Hepatic stellate cell (primary cell): ENCODE measurements around the gene FBXW10.
"Not testable (repeated sequence)": the region's sequence is repeated elsewhere in the genome, so short reads cannot be mapped to it uniquely, and the experiment has no call there.

Experiments used
- DNase-seq: peaks from one replicate; pipeline ENCODE4 v3.0.0; 2011; ENCODE audit warnings: low spot score

Gene FBXW10, protein sequence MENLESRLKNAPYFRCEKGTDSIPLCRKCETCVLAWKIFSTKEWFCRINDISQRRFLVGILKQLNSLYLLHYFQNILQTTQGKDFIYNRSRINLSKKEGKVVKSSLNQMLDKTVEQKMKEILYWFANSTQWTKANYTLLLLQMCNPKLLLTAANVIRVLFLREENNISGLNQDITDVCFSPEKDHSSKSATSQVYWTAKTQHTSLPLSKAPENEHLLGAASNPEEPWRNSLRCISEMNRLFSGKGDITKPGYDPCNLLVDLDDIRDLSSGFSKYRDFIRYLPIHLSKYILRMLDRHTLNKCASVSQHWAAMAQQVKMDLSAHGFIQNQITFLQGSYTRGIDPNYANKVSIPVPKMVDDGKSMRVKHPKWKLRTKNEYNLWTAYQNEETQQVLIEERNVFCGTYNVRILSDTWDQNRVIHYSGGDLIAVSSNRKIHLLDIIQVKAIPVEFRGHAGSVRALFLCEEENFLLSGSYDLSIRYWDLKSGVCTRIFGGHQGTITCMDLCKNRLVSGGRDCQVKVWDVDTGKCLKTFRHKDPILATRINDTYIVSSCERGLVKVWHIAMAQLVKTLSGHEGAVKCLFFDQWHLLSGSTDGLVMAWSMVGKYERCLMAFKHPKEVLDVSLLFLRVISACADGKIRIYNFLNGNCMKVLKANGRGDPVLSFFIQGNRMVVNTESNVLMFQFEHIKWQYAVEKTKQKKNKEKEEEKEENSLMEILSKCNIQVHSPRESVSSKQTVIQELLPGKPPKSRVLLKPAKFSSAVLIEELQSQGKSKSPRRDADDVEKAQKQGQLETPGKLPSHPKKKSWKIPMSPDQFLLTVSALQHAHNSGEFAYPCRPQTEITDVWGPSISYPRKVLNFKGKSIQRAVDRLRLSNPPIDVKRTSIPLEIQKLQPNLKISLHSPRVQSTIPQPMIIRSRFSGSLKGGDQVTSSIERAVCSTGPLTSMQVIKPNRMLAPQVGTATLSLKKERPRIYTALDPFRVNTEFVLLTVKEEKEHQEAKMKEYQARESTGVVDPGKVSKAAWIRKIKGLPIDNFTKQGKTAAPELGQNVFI

DNA sequence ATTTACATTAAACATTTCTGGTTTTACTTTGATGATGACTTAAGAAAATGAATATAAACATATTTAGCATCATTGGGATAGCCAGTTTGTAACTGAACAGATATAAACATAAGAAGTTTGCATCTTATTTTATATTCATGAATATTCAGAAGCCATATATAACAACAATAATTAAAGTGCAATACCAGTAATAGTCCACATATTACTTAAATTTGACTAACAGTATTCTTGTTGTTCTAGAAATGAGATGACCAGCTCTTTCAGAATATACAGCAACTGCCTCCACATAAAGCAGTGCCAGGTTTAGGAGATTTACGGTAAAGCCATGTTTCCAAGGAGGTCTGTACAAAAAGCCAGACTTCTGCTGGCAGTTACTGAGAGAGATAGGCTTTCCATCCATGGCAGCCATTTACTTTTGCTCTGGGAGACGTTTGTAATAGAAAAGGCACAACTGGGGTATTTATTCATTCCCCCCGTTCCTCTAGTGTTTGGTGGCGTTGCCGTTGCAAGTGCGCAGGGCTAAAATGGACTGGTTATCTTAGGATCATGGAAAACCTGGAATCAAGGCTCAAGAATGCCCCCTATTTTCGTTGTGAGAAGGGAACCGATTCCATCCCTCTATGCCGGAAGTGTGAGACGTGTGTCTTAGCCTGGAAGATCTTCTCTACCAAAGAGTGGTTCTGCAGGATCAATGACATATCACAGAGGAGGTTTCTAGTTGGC is at the start of gene FBXW10:
TSS of gene FBXW10 (plus strand) at position 356 of the 723 bp plus-strand sequence. CDS start at position 547, 191 bp downstream.
- not testable (repeated sequence) for DNase-seq

DNA sequence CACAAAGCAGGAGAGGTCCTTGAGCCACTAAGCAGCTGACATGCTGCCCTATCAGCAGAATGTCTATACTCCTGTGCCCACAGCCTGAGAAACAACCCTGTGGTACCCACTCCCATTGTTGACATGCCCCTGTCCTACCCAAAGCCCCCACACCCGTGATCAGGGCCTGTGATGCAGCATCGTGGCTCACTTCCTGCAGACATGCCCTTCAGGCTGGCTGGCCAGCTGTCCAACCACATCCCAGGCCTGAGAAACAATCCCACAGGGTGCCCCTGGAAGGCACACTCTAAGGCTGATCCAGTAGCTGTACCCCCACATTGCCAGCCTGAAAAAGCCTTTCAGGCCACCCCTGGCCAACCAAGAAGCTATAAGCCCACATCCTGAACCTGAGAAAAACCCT is 48.7 kb upstream of the FBXW10 start:
- not testable (repeated sequence) for DNase-seq

DNA sequence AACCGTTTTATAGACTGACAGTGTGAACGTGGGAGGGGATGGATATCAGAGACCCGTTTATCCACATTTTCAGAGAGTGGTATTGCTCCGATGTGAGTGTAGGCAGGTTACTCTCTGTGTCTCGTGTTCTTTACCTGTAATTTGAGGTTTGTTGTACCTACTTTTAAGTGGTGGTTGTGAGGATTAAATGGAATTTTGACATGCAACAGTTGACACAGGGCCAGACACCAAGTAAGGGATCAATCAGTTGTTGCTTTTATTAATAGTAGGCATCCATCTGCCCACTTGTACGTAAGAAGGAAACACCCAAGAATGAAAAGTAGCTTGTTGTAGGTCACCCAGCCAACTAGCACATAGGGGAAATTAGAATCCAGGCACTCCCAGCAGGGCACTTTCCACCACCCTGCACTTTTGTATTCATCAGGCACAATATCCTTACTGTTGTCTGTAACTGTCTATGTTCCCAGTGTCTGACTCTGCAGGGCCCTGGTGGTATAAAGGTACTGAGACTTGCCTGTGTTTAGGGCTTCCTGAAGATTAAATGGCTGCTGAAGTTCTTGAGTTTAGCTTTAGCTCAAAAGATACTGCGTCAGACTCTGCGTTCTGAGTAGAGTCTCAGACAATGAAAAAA is 45.3 kb upstream of the FBXW10 start:
- DNase-seq = not testable (repeated sequence)

DNA sequence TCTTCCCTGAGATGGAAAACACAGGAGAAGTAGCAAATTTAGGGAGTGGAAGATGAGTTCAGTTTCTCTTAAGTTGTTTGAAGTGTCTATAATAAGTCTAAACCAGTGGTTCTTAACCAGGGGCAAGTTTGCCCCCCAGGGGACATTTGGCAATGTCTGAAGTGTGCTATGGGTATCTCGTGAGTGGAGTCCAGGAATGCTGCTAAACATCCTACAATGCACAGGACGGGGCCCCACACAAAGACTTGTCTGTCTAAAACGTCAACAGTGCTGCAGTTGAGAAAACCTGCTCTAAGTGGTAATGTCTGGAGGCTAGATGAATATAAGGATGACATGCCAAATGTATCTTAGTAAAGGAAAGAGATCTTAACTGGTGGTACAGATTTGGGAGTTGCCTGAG is 37.9 kb upstream of the FBXW10 start:
- DNase-seq = not testable (repeated sequence)

DNA sequence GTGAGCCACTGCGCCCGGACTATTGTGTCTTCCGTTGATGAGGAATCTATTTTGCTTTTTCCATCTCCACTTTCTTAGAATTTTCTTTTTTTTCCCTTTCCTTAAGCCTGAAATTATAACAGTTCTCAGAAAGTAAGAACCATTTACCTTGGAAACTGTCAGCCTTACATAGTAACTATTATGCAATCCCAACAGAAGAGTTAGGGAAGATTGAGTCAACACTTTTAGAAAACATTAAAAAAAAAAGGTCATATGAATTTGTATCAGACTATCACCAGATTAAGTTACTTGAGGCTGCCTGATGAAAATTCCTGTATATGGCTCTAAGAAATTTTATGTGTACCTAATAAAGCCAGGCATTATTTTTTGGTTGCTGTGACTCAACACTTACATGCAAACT is 35.6 kb upstream of the FBXW10 start:
- DNase-seq = not testable (repeated sequence)

DNA sequence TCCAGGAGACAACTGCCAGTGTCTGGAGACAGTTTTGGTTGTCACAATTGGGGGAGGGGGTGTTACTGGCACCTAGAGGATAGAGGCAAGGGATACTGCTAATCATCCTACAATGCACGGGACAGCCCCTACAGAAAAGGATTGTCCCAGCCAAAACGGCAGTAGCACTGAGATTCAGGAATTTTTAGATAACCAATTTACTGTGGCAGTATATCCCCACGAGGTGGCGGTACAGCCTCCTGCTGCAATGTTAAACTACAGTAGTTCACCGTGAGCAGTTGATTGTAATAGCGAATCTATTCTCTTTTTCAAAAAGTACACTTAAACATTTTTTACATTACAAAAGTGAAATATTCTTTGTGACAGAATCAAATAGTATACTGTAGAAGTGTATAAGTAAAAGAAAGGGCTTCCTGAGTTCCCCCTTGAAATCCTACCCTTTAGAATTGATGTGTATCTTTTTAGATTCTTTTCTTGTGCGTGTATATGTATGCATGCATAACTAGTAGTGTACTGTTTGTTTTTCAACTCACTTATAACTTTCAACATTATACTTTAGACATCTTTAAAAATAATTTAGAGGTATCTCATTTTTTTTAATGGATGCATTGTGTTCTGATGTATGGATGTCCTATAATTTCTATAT is 31.4 kb upstream of the FBXW10 start:
- not testable (repeated sequence) for DNase-seq

DNA sequence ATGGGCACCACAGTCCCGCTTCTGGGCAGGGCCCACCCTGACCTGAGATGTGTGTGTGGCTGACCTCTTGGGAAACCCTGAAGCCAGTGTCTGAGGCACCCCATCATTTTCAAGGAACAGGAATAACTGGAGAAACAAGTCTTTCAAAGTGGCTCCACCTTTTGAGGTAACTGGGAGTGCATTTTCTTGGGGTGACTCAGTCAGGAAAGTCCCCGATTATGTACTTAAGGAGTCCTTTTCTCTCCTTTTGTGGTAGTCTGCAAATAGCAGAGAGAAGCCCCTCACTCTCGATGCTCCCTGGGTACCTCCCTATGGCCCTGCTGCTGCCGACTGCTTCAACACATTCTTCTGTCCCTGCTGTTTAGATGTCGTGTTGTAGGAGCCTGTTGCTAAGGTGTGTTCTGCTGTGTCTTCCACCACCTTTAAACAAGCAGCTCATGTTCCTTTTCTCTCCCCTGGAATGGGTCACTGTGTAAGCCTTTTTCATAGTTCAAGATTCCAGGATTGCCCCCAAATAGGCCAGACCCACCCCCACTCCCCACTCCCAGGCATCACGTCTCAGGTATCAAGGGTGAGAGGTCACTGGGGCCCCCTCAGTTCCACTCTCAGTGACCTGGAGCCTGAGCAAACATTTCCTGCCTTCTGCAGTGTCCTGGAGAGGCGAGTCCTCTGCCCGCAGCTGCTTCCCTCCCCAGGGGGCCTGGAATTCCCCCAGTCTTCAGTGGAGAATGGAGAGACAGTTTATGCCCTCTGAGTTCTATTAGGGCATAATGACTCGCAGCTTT is 25.0 kb upstream of the FBXW10 start:
- not testable (repeated sequence) for DNase-seq

DNA sequence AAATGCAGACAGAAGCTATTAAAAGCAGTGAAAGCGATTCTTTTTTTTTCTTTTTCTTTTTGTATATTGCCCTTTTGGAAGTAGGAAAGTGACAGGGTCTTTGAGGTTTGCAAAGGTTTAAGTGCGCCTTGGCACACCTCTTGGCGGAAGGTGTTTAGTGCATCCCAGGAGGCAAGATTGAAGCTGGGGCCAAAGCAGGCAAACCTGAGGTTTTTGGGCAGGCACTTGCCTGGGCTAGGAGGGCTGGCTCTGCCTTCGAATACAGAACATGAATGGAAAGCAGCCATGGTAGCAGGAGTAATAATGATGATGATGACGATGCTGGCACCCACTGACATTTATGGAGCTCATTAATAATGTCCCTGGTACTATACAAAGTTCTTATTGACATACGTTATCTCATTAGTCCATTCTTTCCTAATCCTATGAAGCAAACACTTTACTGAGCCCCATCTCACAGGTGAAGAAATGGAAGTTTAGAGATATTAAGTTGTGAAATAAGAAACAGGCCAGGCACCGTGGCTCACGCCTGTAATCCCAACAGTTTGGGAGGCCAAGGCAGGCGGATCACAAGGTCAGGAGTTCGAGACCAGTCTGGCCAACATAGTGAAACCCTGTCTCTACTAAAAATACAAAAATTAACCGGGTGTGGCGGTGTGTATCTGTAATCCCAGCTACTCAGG is 24.3 kb upstream of the FBXW10 start:
- DNase-seq = not testable (repeated sequence)

DNA sequence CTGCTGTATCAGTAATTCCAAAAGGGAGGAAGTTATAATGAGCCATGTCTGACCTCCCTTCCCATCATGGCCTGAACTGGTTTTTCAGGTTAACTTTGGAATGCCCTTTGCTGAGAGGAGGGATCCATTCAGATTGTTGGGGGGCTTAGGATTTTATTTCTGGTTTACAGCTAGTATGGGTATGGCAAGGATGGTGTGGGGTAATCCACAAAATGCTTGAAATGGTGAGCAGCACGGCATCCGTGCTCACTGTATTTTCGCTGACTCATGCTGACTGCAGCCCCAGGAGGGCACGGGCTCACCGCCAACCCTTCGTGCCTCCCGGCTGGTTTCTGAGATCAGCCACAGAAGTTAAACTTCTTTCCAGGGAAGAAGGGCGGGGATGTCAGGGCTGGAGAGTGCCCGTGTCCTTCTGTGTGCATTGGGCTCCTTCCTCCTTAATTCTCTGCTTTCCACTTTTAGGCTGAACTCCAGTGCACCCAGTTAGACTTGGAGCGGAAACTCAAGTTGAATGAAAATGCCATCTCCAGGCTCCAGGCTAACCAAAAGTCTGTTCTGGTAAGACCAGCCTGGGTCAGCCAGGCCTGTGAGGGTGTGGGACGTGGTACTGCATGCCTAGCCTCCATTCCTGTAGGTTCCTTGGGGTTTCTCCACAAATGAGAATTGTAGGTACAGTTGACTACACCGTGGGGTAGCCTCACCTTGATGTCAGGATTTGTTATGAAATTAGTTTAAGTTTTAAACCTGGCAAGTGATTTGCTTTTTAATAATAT is 21.9 kb upstream of the FBXW10 start:
- not testable (repeated sequence) for DNase-seq

DNA sequence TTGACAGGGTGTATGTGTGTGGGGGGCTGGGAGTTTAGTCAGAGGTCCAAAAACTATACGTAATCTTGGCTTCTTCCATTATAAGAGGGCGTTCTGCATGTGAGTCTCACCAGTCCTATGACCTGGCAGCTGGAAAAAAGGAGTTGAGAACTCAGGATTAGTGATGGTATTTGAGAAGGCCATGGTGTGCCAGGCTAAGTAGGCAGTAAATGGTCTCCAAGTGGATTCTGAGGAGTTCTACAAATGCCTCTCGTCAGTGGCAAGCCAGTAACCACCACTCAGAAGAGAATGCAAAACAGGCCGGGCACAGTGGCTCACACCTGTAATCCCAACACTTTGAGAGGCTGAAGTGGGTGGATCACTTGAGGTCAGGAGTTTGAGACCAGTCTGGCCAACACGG is 21.2 kb upstream of the FBXW10 start:
- not testable (repeated sequence) for DNase-seq

DNA sequence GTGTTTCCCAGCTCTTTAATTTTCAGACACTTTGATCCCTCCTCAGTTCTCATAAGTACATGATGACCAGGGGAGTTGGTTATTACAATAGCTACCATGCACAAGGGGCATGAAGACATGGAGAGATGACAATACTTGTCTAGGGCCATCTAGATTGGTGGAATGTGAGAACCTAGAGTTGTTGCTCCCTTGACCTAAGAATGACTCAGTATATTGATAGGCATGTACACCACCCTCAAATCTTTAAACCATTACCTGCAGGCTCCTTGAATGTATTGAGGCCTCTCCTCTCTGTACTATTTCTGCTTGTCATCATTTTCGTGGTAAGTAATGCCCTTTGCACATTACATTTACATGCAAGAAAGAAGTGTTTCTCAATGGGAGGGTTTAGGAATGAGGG is 20.3 kb upstream of the FBXW10 start:
- DNase-seq = not testable (repeated sequence)

DNA sequence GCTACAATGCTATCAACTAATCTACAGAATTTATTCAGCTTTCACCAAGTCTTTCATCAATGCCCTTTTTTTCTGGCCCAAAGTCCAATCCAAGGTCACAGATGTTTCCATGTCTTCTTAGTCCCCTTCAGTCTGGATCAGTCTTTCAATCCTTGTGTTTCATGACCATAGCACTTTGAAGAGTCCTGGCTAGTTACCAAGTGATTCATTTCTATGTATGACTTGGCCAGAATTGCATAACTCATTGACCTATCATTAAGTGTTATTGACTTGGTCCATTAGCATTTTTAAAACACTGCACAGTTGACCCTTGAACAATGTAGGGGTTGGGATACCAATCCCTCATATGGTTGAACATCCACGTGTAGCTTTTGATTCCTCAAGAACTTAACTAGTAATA is 11.4 kb upstream of the FBXW10 start:
- not testable (repeated sequence) for DNase-seq

DNA sequence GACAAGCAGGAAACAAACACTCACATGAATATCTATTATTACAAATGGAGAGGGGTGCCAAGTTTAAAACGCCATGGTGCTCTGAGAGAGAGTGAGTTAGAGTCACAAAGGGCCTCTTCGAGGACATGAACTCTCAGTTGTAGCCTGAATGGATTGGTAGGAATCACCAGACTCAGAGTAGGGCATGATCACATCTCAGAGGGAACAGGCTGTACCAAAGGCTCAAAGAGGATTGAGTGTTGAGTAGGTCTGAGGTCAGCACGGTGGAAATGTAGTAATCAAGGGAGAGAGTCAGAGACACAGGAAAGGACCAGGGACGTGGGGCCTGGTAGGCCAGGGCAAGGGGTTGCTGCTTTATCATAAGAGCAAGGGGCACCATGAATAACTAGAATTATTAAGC is 10.5 kb upstream of the FBXW10 start:
- not testable (repeated sequence) for DNase-seq

DNA sequence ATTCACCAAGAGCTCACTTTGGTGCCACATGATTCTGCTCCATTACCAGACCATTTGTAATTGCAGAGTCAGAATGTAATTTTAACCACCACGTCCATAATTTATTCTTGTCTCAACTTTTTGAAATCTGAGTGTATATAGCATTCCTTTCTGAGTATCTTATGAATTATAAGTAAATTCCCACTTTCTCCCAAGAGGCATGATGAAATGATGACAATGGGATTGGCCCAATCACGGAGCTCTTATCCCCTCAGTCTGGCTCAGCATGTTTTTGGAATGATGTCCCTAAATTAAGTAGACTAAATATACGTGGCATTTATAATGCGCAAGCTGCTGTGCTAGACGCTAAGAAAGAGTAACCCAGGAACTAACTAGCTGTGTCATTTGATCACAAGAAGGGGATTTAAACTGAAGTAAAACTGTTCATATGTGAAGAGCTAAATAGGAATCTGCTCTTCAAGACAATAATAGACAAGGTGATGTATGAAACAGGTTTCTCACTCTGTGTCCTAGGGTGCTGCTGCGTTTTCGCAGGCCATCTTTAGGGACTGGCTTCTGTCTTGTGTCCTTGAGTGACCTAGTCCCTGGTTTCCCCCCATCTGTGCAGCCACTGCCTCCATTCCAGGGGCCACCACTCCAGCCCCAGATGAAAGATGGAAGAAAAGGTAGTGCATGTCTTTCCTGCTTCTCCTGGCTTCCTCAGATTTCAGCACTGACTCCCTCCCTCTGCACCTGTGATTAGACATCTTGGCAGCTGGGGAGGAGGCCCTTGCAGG is 4.0 kb upstream of the FBXW10 start:
- peak; percentile 5 for DNase-seq

DNA sequence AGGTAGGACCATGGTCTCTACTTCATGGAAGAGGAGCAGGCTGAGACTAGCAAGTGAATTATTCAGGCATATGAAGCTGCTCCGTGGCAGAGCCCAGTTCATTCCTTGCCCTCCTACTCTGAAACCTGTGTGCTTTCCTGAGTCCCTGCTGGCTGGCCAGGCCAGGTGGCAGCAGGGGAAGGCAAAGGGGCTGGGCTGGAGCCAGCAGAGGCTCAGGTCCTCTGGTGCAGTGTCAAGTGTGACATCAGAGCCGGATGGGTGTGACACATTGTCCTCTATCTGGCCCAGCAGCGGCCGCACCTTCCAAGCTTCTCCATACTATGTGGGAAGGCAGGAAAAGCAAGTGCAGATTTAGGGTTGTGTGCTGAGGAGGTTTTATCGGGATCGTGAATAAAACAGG is 2.6 kb upstream of the FBXW10 start:
- not testable (repeated sequence) for DNase-seq

DNA sequence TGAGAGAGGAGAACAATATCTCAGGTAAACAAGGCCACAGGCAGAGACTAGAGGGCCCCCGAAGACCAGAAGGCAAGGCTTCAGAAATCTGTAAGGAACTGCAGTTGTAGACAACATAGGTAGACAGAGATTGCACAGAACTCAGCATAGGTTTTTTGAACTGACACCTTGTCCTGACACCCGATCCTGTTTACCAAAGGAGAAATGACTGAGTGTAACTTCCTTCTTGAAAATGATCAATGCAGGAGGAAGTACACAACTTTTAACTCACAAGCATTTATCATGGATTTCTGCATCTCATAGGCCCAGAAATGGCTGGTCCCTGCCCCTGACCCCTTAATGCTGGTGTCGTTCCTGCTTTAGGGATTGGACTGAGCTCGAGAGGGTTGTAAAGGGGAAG is 872 bp downstream of the FBXW10 start:
- not testable (repeated sequence) for DNase-seq

DNA sequence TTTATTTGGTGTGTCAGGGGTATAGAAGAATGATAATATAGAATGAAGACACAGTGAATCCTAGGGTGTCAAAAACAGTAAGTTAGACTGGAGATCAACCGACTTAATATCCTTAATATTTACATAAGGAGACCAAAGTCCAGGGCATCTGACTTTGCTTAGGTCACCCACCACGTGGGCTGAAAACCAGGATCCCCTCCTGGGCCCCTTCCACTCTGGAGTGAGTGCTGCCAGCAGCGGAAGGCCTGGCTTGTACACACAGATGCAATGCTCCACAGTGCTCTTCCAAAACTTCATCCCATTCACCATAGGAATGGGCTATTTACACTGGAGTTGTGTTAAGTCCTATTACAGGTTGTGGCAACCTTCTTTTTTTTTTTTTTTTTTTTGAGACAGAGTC is 2.7 kb downstream of the FBXW10 start:
- not testable (repeated sequence) for DNase-seq

DNA sequence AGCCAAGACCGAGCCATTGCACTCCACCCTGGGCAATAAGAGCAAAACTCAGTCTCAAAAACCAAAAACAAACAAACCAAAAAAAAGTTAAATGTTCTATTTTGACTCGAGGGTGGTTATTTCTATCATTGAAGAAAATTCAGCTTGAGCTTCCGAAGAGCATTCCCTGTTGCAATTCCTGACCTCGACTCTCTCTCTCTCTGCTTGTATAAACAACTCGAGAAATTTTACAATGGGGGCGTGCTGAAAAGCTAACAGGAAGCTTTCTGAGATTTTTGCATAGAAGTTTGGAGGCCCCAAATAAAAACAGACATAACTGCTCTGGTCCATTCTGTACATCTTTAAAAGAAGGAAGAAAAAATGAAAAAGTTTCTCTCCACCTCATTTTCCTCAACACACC is 3.6 kb downstream of the FBXW10 start:
- DNase-seq = not testable (repeated sequence)
